Breast epithelium (tissue), 4 donors: ENCODE measurements around the gene EPHA4. TPM values are rescaled to one million over a fixed set of nuclear protein-coding genes. Genes with fewer than 3 reads are reported as not detected.
A peak's percentile ranks its signal among the peaks of the same experiment; 100 is the strongest.

Experiments
- DNase-seq, 2 donors: peaks; one replicate each; pipeline ENCODE4 v3.0.0-alpha.2; 2019; ENCODE audit warnings: low spot score in 2 of 2
- H3K27ac ChIP-seq, 2 donors: fragments of 200-600 bp; sonication (generic) in 1 of 2; one replicate each; pipeline ENCODE4 v1.5.1; 2016 to 2019; ENCODE audit warnings: mild to moderate bottlenecking in 1 of 2
- H3K27me3 ChIP-seq, 2 donors: fragments of 200-600 bp; sonication (generic) in 1 of 2; one replicate each; pipeline versions ENCODE4 v1.5.1 to v1.6.0; 2017 to 2019; ENCODE audit warnings: control low read depth in 1 of 2, mild to moderate bottlenecking in 1 of 2
- H3K36me3 ChIP-seq: fragments of 200-600 bp; one replicate; pipeline ENCODE4 v1.5.1; 2019
- H3K4me1 ChIP-seq, 2 donors: fragments of 200-600 bp; sonication (generic); one replicate each; pipeline ENCODE4 v1.5.1; 2016 to 2019; ENCODE audit warnings: control low read depth in 1 of 2
- H3K4me3 ChIP-seq, 3 donors: fragments of 200-600 bp; sonication (generic); 1 replicate in 2 of 3; 2 replicates in 1 of 3; pipeline ENCODE4 v1.5.1; 2016 to 2019; ENCODE audit warnings: mild to moderate bottlenecking in 3 of 3, moderate library complexity in 2 of 3
- H3K9me3 ChIP-seq, 2 donors: fragments of 200-600 bp; sonication (generic) in 1 of 2; one replicate each; pipeline ENCODE4 v1.5.1; 2016 to 2019; ENCODE audit warnings: control low read depth in 1 of 2
- POLR2A ChIP-seq: fragments of 450-650 bp; IDR thresholded peaks from one replicate; pipeline ENCODE4 v1.6.1; 2016; ENCODE audit warnings: antibody characterized with exemption, mild to moderate bottlenecking, moderate library complexity
- POLR2AphosphoS5 ChIP-seq, 3 donors: sonication (generic); formaldehyde crosslinking; IDR thresholded peaks; one replicate each; pipeline ENCODE4 v1.6.1; 2017; ENCODE audit warnings: antibody characterized with exemption in 3 of 3
- intact Hi-C: fragments of 100-400 bp; cut with DNase I; formaldehyde crosslinking; loops from one replicate; pipeline ENCODE4 v1.15.1; 2023; ENCODE audit warnings: low total_unique reads
- total RNA-seq, 3 donors: library from RNA; depleted of rRNA; stranded (reverse); fragments of >200 nt; gene quantifications; one replicate each; pipeline ENCODE4 v1.1.0, GENCODE V29; 2016
- TF ChIP-seq, protein P1 (sequence below), 3 donors: fragments of 450-650 bp; IDR thresholded peaks; one replicate each; pipeline ENCODE4 v1.5.1; 2016 to 2017; ENCODE audit warnings: antibody characterized with exemption in 3 of 3, mild to moderate bottlenecking in 3 of 3, moderate library complexity in 3 of 3

The EPHA4 gene
- total RNA-seq, 3 donors from 2014 or later = 12.8 to 44.2 (median 18.6) TPM

DNA sequence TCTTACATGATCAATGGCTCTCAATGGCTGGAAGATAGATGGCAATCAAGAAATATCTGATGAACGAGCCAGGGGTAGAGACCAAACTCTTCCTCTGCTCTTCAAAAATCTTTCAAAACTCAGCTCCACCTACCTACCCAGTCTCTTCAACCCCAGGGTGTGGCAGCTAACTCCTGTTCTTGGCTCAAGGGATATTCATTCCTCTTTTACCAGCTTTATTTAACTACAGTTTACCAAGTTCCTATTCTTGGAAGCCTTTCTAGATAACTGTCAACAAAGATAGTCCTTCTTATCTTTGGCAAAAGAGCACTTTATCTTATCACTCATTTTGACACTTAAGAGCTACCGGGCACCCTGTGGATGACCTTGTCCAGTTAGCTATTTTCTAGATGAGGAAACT, 36.3 kb downstream of the EPHA4 start:
- Histone ChIP-seq H3K27ac (no peak overlapping the region), H3K4me1 (no peaks in the 10 kb centered on the region), H3K9me3 (no peaks in the 10 kb centered on the region), H3K36me3 (no peaks in the 10 kb centered on the region), H3K4me3 (no peak overlapping the region), H3K27me3 (no peaks in the 10 kb centered on the region)
- TF ChIP-seq POLR2A (no peak), POLR2AphosphoS5 (IDR thresholded peaks at IDR 0.05) (no peak)
- TF ChIP-seq, protein P1, sequence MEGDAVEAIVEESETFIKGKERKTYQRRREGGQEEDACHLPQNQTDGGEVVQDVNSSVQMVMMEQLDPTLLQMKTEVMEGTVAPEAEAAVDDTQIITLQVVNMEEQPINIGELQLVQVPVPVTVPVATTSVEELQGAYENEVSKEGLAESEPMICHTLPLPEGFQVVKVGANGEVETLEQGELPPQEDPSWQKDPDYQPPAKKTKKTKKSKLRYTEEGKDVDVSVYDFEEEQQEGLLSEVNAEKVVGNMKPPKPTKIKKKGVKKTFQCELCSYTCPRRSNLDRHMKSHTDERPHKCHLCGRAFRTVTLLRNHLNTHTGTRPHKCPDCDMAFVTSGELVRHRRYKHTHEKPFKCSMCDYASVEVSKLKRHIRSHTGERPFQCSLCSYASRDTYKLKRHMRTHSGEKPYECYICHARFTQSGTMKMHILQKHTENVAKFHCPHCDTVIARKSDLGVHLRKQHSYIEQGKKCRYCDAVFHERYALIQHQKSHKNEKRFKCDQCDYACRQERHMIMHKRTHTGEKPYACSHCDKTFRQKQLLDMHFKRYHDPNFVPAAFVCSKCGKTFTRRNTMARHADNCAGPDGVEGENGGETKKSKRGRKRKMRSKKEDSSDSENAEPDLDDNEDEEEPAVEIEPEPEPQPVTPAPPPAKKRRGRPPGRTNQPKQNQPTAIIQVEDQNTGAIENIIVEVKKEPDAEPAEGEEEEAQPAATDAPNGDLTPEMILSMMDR (IDR thresholded peaks at IDR 0.05) = no peak
- intact Hi-C loops = no loop called here
- DNase-seq = no peak

DNA sequence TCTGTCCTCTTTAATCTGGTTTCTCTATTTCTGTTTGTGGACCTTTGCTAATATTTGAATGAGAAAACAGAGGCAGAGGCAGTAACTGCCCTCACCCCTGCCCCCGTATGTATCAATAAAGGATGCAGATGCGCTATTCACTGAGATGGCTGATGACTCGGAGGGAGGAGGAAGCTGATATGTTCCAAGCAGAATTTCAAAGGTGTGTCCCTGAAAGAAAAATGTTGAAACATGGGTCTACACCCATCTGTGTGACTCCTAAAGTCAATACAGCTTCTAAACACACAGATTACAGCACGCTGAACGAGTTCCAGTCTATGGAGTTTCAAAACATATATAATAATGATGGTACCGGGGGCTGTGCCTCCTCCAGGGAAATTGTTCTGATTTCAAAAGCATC, 38.8 kb downstream of the EPHA4 start:
- TF ChIP-seq, protein P1 (IDR thresholded peaks at IDR 0.05) = no peak
- TF ChIP-seq POLR2A = no peak
- no peak for TF ChIP-seq POLR2AphosphoS5 (IDR thresholded peaks at IDR 0.05)

DNA sequence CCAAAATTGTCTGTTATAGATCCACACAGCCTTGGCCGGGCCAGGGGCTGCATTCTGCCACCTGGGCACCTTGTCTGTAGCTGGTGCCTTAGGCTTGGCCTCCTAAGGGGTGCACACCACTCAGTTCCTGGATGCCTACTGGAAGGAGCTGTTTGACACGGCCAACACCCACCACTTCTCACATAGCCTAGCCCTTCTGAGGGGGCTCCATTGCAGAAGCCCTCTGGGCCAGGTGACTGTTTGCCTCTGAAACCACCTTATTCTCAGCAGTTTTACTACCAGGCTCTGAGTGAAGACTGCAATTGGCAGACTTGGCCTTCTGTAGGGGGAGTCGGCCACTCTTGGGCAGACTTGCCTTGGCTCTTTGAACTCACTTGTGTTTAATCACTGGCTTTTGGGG, 39.5 kb downstream of the EPHA4 start:
- no peak overlapping the region for H3K4me3 ChIP-seq
- H3K27me3 ChIP-seq = no peaks in the 10 kb centered on the region
- intact Hi-C loops = no loop called here
- H3K9me3 ChIP-seq = no peaks in the 10 kb centered on the region
- TF ChIP-seq POLR2A = no peak
- TF ChIP-seq POLR2AphosphoS5 (IDR thresholded peaks at IDR 0.05) = no peak
- TF ChIP-seq, protein P1 (IDR thresholded peaks at IDR 0.05) = no peak
- no peak overlapping the region for H3K27ac ChIP-seq
- H3K4me1 ChIP-seq = no peaks in the 10 kb centered on the region
- H3K36me3 ChIP-seq = no peaks in the 10 kb centered on the region
- DNase-seq = no peak

More for the DNA sequence above, 38.8 kb downstream of the EPHA4 start:
- H3K9me3 ChIP-seq = no peaks in the 10 kb centered on the region
- no peaks in the 10 kb centered on the region for H3K36me3 ChIP-seq
- intact Hi-C loops = no loop called here
- no peak for DNase-seq
- no peaks in the 10 kb centered on the region for H3K27me3 ChIP-seq
- H3K4me3 ChIP-seq = no peak overlapping the region
- no peak overlapping the region for H3K27ac ChIP-seq
- H3K4me1 ChIP-seq = no peaks in the 10 kb centered on the region

DNA sequence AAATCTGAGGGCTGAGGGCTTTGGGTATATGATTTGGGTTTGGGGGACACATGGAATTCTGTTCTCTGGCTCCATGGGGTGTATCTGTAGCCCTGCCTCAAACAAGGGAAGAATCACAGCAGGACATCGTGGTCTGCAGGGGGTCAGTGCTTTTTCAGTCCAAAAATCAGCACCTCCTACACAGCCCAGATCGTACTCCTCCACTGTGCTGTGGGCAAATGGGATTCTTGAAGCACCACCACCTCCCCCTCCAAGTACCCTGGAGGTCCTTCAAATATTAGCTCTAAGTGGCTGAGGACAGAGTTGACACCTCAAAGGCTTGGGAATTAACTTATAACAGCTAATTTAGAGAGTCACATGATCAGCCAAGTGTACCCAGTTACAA, 41.5 kb downstream of the EPHA4 start:
- TF ChIP-seq, protein P1 (IDR thresholded peaks at IDR 0.05) = no peak
- TF ChIP-seq POLR2AphosphoS5 (IDR thresholded peaks at IDR 0.05) = no peak
- no peak for TF ChIP-seq POLR2A
- H3K4me3 ChIP-seq = peak overlapping the region in 1 of 3 donors; percentile 43
- H3K4me1 ChIP-seq = no peaks in the 10 kb centered on the region
- no peaks in the 10 kb centered on the region for H3K36me3 ChIP-seq
- DNase-seq = no peak
- peak overlapping the region in 1 of 2 donors; percentile 48 for H3K27ac ChIP-seq
- no peaks in the 10 kb centered on the region for H3K9me3 ChIP-seq
- no peaks in the 10 kb centered on the region for H3K27me3 ChIP-seq
- intact Hi-C loops = no loop called here

DNA sequence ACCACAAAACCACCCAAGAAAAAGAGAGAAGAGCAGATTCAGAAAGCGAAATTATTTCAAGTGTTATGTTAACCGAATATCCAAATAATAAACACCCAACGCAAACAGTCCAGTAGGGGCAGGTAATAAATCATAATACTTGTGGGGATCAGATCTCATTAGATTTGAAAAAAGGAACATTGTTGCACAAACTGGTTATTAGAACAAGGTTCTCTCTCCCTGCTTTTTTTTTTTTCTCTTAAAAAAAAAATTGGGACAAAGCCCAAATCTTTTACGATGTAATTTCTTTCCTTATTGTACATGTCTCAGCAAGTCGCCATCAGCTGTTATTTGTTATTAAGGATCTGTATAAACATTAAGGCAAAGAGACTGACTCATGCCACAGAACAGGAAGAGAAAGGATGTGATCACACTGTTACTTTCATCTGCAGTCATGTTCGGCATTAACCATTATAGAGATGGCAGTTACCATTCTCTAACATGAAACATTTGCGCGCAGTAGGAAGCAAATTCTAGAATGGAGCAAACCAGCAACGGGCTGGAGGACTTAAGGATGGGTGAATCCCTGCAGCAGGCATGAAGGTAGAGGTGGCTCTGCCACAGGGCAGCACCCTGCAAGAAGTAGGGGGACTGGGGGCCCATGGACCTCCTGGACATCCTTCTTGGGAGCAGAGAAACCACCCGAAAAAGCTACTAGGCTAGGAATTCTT, 42.0 kb downstream of the EPHA4 start:
- H3K4me1 ChIP-seq = no peaks in the 10 kb centered on the region
- H3K4me3 ChIP-seq = peak overlapping the region in 1 of 3 donors; percentile 43
- DNase-seq = no peak
- H3K27me3 ChIP-seq = no peaks in the 10 kb centered on the region
- H3K36me3 ChIP-seq = no peaks in the 10 kb centered on the region
- no peaks in the 10 kb centered on the region for H3K9me3 ChIP-seq
- TF ChIP-seq, protein P1 (IDR thresholded peaks at IDR 0.05) = no peak
- no peak for TF ChIP-seq POLR2A
- no peak for TF ChIP-seq POLR2AphosphoS5 (IDR thresholded peaks at IDR 0.05)
- H3K27ac ChIP-seq = peak overlapping the region; percentile 48 to 57
- intact Hi-C loops = no loop called here
